ENCODE measurements around the gene OR8G5. TPM values are rescaled to one million over a fixed set of nuclear protein-coding genes. Genes with fewer than 3 reads are reported as not detected.
"Not testable (repeated sequence)": the region's sequence is repeated elsewhere in the genome, so short reads cannot be mapped to it uniquely, and the experiment has no call there.

OR8G5 gene
- total RNA-seq, 1 donor from 2014 or later: not detected

GRCh38 chr11:124238512-124238911, 17.7 kb upstream of the OR8G5 start:
- no peak for TF ChIP-seq CTCF (IDR thresholded peaks at IDR 0.05; ENCODE audit: unreplicated experiment)
- DNase-seq (ENCODE audit: low spot score in 2 of 2, unreplicated experiment in 2 of 2): no peak
- no peak overlapping the region for H3K4me3 Mint-ChIP-seq
- H3K4me1 Mint-ChIP-seq: no peaks in the 10 kb centered on the region
- H3K27ac Mint-ChIP-seq: no peak overlapping the region
- H3K36me3 Mint-ChIP-seq: no peaks in the 10 kb centered on the region
- peaks cover 2% of the 10 kb centered on the region for H3K27me3 Mint-ChIP-seq (ENCODE audit: low read depth)
- no peaks in the 10 kb centered on the region for H3K9me3 Mint-ChIP-seq

GRCh38 chr11:124240621-124241397, 15.4 kb upstream of the OR8G5 start, which contains the start of gene OR8G1:
Gene OR8G1, plus strand, starts transcription at chr11:124241095. Its CDS starts 8,581 bp downstream, at chr11:124249676.
- Mint-ChIP-seq H3K9me3 (no peaks in the 10 kb centered on the region), H3K27ac (no peak within 1 kb of the TSS), H3K4me1 (no peaks in the 10 kb centered on the region)

GRCh38 chr11:124249869-124250268, 6.3 kb upstream of the OR8G5 start:
- H3K36me3 Mint-ChIP-seq; H3K9me3 Mint-ChIP-seq; H3K4me1 Mint-ChIP-seq; DNase-seq (ENCODE audit: low spot score in 2 of 2, unreplicated experiment in 2 of 2); H3K4me3 Mint-ChIP-seq; H3K27ac Mint-ChIP-seq: not testable (repeated sequence)
- peaks cover 11% of the 10 kb centered on the region for H3K27me3 Mint-ChIP-seq (ENCODE audit: low read depth)

More at GRCh38 chr11:124240621-124241397, 15.4 kb upstream of the OR8G5 start, which contains the start of gene OR8G1:
- H3K36me3 Mint-ChIP-seq: no peaks in the 10 kb centered on the region
- H3K27me3 Mint-ChIP-seq (ENCODE audit: low read depth): peaks cover 4% of the 10 kb centered on the region
- no peak within 1 kb of the TSS for H3K4me3 Mint-ChIP-seq
- TF ChIP-seq CTCF (IDR thresholded peaks at IDR 0.05; ENCODE audit: unreplicated experiment): no peak
- no peak for DNase-seq (ENCODE audit: low spot score in 2 of 2, unreplicated experiment in 2 of 2)

GRCh38 chr11:124265041-124265440, 8.9 kb downstream of the OR8G5 start:
- not testable (repeated sequence) for H3K4me3 Mint-ChIP-seq; H3K4me1 Mint-ChIP-seq; H3K9me3 Mint-ChIP-seq; H3K27ac Mint-ChIP-seq; H3K27me3 Mint-ChIP-seq (ENCODE audit: low read depth); H3K36me3 Mint-ChIP-seq; DNase-seq (ENCODE audit: low spot score in 2 of 2, unreplicated experiment in 2 of 2)

- not testable (repeated sequence) for H3K9me3 Mint-ChIP-seq; H3K4me3 Mint-ChIP-seq; DNase-seq (ENCODE audit: low spot score in 2 of 2, unreplicated experiment in 2 of 2); H3K27ac Mint-ChIP-seq; H3K27me3 Mint-ChIP-seq (ENCODE audit: low read depth); H3K4me1 Mint-ChIP-seq; H3K36me3 Mint-ChIP-seq
Measured at GRCh38 chr11:124270886-124271285, 14.7 kb downstream of the OR8G5 start.

DNA sequence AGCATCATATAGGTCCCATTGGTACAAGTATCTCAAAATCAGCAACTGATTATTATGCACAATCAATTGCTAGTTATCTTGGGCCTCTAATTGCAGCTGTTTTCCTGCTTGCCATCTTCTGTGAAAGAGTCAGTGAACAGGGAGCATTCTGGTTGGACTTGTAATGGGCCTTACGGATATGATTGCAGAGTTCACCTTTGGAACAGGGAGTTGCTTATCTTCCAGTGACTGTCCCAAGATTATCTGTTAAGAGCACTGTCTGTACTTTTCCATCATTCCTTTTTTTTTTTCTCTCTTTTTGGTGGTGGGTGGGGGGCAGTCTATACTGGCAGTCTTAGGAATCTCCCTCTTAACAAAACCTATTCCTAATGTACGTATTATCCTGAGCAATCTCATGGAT, 17.8 kb downstream of the OR8G5 start:
- H3K4me3 Mint-ChIP-seq: no peak overlapping the region
- no peak for TF ChIP-seq CTCF (IDR thresholded peaks at IDR 0.05; ENCODE audit: unreplicated experiment)

GRCh38 chr11:124276081-124276480, 19.9 kb downstream of the OR8G5 start:
- Mint-ChIP-seq H3K4me3 (no peak overlapping the region), H3K9me3 (peaks cover 11% of the 10 kb centered on the region), H3K36me3 (no peaks in the 10 kb centered on the region), H3K27me3 (ENCODE audit: low read depth) (no peaks in the 10 kb centered on the region), H3K4me1 (no peaks in the 10 kb centered on the region), H3K27ac (no peak overlapping the region)
- DNase-seq (ENCODE audit: low spot score in 2 of 2, unreplicated experiment in 2 of 2): no peak
- TF ChIP-seq CTCF (IDR thresholded peaks at IDR 0.05; ENCODE audit: unreplicated experiment): no peak

More for the DNA sequence above, 17.8 kb downstream of the OR8G5 start:
- DNase-seq (ENCODE audit: low spot score in 2 of 2, unreplicated experiment in 2 of 2): no peak
- Mint-ChIP-seq H3K4me1 (no peaks in the 10 kb centered on the region), H3K27me3 (ENCODE audit: low read depth) (no peaks in the 10 kb centered on the region), H3K9me3 (no peaks in the 10 kb centered on the region), H3K27ac (no peak overlapping the region), H3K36me3 (no peaks in the 10 kb centered on the region)

Measured in mesothelial cell of epicardium (in vitro differentiated cells).